ENCODE measurements around the gene HACL1. TPM values are rescaled to one million over a fixed set of nuclear protein-coding genes. Genes with fewer than 3 reads are reported as not detected.

Gene HACL1
- total RNA-seq, 1 donor from 2014 or later: 25.0 TPM

- TF ChIP-seq, protein P1, sequence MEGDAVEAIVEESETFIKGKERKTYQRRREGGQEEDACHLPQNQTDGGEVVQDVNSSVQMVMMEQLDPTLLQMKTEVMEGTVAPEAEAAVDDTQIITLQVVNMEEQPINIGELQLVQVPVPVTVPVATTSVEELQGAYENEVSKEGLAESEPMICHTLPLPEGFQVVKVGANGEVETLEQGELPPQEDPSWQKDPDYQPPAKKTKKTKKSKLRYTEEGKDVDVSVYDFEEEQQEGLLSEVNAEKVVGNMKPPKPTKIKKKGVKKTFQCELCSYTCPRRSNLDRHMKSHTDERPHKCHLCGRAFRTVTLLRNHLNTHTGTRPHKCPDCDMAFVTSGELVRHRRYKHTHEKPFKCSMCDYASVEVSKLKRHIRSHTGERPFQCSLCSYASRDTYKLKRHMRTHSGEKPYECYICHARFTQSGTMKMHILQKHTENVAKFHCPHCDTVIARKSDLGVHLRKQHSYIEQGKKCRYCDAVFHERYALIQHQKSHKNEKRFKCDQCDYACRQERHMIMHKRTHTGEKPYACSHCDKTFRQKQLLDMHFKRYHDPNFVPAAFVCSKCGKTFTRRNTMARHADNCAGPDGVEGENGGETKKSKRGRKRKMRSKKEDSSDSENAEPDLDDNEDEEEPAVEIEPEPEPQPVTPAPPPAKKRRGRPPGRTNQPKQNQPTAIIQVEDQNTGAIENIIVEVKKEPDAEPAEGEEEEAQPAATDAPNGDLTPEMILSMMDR (IDR thresholded peaks at IDR 0.05; ENCODE audit: insufficient read depth, low read length, severe bottlenecking): no peak
- no peaks in the 10 kb centered on the region for H3K27me3 ChIP-seq (ENCODE audit: control insufficient read depth, insufficient read depth, low read length)
- FAIRE-seq (no peak), DNase-seq (ENCODE audit: low read depth) (no peak)
- no peak overlapping the region for H3K4me3 ChIP-seq (ENCODE audit: low read depth, low read length)
- H3K36me3 ChIP-seq (ENCODE audit: control insufficient read depth, insufficient read depth, low read length): no peaks in the 10 kb centered on the region
Observed at GRCh38 chr3:15579051-15579450, 22.3 kb downstream of the HACL1 start.

- TF ChIP-seq, protein P1 (IDR thresholded peaks at IDR 0.05; ENCODE audit: insufficient read depth, low read length, severe bottlenecking): no peak
- no peak overlapping the region for H3K4me3 ChIP-seq (ENCODE audit: low read depth, low read length)
- no peaks in the 10 kb centered on the region for H3K36me3 ChIP-seq (ENCODE audit: control insufficient read depth, insufficient read depth, low read length)
- no peak for DNase-seq (ENCODE audit: low read depth)
- H3K27me3 ChIP-seq (ENCODE audit: control insufficient read depth, insufficient read depth, low read length): no peaks in the 10 kb centered on the region
- no peak for FAIRE-seq
Observed at GRCh38 chr3:15578289-15578867, 23.0 kb downstream of the HACL1 start.

DNA sequence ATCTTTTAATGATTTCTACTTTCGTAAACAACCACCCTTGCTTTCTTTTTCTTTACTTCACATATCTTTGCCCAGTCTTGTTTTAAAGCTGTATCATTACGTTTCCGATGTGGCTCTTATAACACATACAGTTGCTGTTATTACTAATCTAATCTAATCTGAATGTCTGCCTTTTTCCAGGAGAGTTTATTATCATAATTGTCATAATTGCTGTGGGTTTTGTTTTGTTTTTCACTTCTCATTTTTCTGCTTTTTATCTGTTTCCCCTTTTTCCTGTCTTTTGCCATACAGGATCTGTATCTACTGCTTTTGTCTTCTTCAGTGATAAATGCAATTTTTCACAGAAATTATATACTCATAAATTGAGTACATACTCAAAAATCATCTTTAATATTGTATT lies 24.9 kb downstream of the HACL1 start:
- H3K27me3 ChIP-seq (ENCODE audit: control insufficient read depth, insufficient read depth, low read length): no peaks in the 10 kb centered on the region
- FAIRE-seq: no peak
- DNase-seq (ENCODE audit: low read depth): no peak
- no peaks in the 10 kb centered on the region for H3K36me3 ChIP-seq (ENCODE audit: control insufficient read depth, insufficient read depth, low read length)
- TF ChIP-seq, protein P1 (IDR thresholded peaks at IDR 0.05; ENCODE audit: insufficient read depth, low read length, severe bottlenecking): no peak
- no peak overlapping the region for H3K4me3 ChIP-seq (ENCODE audit: low read depth, low read length)

- FAIRE-seq (no peak), DNase-seq (ENCODE audit: low read depth) (no peak)
- TF ChIP-seq, protein P1 (IDR thresholded peaks at IDR 0.05; ENCODE audit: insufficient read depth, low read length, severe bottlenecking): no peak
- H3K27me3 ChIP-seq (ENCODE audit: control insufficient read depth, insufficient read depth, low read length): no peaks in the 10 kb centered on the region
- H3K4me3 ChIP-seq (ENCODE audit: low read depth, low read length): no peak overlapping the region
- no peaks in the 10 kb centered on the region for H3K36me3 ChIP-seq (ENCODE audit: control insufficient read depth, insufficient read depth, low read length)
Observed at GRCh38 chr3:15575446-15575845, 25.9 kb downstream of the HACL1 start.

DNA sequence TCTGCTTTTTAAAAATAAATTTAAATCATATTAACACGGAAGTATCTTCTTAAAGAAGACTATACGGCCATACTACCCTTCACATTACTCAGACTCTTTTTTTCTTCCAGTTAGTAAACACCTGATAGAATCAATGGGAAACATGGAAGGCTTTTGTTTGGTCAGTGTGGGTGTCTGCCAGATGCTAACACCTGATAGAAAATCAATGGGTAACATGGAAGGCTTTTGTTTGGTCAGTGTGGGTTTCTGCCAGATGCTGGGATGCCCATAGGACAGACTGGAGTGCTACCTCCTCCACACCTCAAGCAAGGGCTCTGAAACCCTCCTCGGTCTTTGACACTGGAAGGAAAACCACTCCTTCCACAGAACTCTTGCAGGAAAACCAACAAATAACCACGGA lies 29.2 kb downstream of the HACL1 start:
- FAIRE-seq: no peak
- TF ChIP-seq, protein P1 (IDR thresholded peaks at IDR 0.05; ENCODE audit: insufficient read depth, low read length, severe bottlenecking): no peak
- no peak for DNase-seq (ENCODE audit: low read depth)
- Histone ChIP-seq H3K4me3 (ENCODE audit: low read depth, low read length) (no peak overlapping the region), H3K27me3 (ENCODE audit: control insufficient read depth, insufficient read depth, low read length) (no peaks in the 10 kb centered on the region), H3K36me3 (ENCODE audit: control insufficient read depth, insufficient read depth, low read length) (peaks cover 3% of the 10 kb centered on the region)

- TF ChIP-seq, protein P1 (IDR thresholded peaks at IDR 0.05; ENCODE audit: insufficient read depth, low read length, severe bottlenecking): no peak
Observed at GRCh38 chr3:15563190-15563589, 38.2 kb downstream of the HACL1 start.

More at GRCh38 chr3:15563190-15563589, 38.2 kb downstream of the HACL1 start:
- no peak for FAIRE-seq
- peaks cover 8% of the 10 kb centered on the region for H3K36me3 ChIP-seq (ENCODE audit: control insufficient read depth, insufficient read depth, low read length)
- no peak overlapping the region for H3K4me3 ChIP-seq (ENCODE audit: low read depth, low read length)
- no peak for DNase-seq (ENCODE audit: low read depth)
- no peaks in the 10 kb centered on the region for H3K27me3 ChIP-seq (ENCODE audit: control insufficient read depth, insufficient read depth, low read length)

Data from bronchial epithelial cell (primary cell).